Stimulated activated CD4-positive, alpha-beta T cell treated with anti-CD3 and anti-CD28 coated beads, Interleukin-1b, Interleukin-23, amount 100 ng/mL, for 24 hours (primary cell): ENCODE measurements around the gene LCN12.
"Not testable (repeated sequence)": the region's sequence is repeated elsewhere in the genome, so short reads cannot be mapped to it uniquely, and the experiment has no call there.

Experiments
- DNase-seq, 4 experiments: peaks; one replicate each; pipeline ENCODE4 v3.0.0-alpha.2; 2020; ENCODE audit warnings: low read depth in 4 of 4, low spot score in 1 of 4

LCN12 gene

DNA sequence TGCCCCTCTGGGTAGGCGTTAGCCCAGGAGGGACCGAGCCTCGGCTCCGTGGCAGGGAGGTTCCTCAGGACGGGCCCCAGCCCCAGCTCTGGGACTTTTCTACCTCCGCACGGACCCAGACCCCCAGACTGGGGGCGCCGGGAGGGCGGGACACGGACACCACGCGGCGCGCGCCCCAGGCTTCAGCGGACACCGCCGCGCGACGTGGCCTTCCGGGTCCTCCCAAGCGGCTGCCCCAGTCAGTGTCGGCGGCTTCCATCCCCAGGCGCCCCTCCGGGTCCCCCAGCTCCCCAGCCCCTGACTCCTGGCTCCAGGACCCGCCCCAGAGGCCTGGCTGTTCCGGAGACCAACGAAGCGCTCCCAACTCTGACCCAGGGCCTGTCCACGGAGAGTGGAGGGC is 33.8 kb downstream of the LCN12 start:
- no peak for DNase-seq

DNA sequence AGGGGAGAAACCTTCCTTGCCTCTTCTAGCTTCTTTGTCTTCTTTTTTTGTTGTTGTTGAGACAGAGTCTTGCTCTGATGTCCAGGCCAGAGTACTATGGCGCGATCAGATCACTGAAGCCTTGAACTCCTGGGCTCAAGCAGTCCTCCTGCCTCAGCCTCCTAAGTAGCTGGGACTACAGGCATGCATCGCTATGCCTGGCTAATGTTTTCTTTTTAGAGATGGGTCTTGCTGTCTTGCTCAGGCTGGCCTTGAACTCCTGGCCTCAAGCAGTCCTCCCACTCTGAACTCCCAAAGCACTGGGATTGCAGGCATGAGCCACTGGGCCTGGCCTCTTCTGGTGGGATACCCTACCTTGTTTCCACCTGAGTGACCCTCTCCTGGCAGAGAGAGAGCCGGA is 36.8 kb downstream of the LCN12 start:
- no peak for DNase-seq

DNA sequence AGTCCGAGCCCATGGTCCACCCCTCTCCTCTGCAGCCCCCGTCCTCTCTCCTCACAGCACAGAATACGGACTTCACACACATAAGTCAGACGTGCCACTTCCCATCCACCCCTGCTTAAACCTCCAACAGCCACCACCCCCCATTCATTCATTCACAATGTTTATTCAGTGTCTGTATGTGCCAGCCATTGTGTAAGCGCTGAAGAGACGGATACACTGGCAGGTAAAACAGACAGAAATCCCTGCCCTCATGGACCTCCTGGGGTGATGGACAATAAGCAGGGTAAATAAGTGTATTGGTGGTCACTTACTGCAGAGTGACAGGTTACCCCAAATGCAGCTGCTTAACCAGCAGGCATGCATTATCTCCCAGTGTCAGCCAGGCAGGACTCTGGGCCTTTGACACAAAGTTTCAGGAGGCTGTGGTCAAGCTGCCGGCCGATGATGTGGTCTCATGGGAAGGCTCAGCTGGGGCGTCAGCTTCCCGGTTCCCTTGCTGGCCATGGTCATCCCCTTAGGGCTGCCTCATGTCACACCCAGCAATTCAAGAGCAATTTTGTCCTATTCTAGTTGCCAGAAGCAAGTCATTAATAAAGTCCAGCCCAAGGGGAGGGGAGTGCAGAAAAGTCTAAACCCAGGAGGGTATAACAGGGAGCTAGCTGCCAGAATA is 38.3 kb downstream of the LCN12 start:
- no peak for DNase-seq

DNA sequence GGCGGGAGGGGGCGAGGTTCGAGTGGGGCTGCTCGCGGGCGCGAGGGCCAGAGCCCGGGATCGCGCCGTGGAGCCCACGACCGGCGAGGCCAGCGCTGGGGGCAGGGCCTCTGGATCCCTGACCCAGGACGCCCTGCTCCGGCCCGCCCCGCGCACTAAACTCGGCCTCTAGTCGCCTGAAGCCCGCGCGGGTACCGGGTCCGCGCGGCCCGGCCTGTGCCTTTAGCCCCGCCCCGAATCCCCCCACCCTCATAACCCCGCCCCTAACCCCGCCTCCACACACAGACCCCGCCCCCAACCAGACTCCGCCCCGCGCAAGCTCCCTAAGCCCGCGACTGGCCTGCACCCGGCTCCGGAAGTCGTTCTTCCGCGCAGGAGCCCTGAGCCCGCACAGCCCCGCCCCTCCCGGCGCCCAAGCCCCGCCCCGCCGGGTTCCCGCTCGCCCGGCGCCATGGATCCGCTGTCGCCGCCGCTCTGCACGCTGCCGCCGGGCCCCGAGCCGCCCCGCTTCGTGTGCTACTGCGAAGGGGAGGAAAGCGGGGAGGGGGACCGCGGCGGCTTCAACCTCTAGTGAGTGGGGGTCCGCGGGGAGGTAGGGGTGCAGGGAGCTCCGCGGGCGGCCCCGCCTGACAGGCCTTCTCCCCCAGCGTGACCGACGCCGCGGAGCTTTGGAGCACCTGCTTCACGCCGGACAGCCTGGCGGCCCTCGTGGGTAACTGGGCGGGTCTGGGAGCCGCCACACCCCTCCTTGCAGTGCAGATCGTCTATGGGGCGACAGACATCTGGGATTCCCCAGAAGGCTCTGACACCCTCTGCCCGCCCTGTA is 40.1 kb downstream of the LCN12 start, which contains the start of gene PAXX:
Gene PAXX, plus strand, starts transcription at position 430 of the 826 bp plus-strand sequence. Its CDS starts 22 bp downstream, at position 452.
- DNase-seq: peak; percentile 91 to 96 (median 94)

DNA sequence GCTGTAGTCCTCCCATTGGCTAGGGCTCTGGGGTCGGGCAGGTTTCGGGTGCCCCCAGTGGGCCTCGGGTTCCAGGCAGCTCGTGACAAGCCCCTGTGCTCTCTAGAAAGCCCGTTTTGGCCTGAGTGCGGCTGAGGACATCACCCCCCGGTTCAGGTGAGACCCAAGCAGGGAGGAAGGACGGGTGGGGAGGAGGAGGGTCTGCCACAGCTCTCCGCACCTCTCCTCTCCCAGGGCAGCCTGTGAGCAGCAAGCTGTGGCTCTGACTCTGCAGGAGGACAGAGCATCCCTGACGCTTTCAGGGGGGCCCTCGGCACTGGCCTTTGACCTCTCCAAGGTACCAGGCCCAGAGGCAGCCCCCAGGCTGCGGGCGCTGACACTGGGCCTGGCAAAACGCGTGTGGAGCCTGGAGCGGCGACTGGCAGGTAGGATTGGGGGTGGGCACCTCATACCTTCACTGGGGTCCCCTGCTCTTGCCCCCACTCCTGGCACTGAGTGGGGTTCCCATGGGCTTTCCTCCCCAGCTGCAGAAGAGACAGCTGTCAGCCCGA is 40.8 kb downstream of the LCN12 start:
- no peak for DNase-seq

DNA sequence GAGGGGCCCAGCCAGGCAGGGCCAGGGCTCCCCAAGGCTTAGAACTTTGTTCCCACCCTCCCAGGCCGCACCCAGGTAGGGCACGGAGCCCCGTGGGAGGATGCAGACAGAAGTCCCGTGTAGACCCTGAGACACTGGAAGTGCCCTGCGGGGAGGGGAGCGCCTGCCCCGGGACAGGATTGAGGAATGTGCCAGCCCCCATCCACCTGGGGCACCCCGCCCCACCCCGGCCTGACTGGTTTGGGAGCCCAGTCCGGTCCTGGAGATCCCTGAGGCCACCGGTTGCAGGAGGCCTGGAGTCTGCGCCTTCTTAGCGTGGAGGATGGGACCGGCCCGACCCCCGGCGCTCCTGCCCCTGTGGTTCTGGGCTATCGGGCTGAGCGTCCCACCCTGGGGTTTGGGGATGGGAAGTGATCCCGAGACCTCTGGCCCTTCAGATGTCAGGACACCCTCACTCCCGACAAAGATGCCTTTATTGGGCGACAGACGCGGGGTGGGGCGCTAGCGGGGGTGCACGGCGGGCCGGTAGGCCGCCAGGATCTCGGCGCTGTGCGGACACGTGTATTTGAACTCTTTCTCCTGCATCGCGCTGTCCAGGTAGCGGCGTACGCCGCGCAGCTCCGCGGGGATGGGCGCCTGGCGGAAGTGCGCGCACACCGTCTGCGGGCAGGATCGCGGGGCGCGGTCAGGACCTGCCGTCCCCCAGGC is 42.3 kb downstream of the LCN12 start:
- DNase-seq: no peak

DNA sequence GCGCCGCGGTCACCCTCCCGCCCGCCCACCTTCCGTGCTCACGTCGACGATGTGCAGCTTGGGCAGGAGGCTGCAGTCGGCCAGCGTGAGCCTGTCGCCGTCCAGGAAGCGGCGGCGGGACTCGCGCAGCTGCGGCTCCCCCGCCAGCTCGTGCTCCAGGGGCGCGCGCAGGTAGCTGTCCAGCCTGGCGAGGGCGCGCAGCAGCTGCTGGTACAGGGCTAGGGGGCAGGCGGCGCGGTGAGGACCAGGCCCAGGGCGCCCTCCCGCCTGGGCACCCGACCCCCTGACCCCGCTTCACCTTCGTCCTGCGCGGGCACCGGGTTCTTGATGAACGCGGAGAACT is 42.8 kb downstream of the LCN12 start:
- no peak for DNase-seq

DNA sequence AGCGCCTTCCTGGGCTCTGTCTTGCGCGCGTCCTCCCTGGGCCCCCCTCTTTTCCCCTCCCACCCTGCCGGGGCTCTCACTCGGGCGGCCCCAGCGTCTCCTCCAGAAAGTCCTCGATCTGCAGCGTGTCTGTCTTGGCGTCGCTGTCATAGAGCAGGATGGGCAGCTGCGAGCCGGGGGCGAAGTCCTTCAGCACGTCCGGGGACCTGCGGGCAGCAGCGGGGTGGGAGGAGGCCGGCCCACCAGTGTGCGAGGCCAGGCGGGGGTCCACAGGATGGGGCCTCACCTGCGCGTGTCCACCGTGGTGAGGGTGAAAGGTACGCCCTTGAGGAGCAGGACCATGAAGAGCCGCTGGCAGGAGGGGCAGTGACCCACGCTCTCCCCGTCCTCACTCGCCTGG is 43.3 kb downstream of the LCN12 start:
- no peak for DNase-seq

DNA sequence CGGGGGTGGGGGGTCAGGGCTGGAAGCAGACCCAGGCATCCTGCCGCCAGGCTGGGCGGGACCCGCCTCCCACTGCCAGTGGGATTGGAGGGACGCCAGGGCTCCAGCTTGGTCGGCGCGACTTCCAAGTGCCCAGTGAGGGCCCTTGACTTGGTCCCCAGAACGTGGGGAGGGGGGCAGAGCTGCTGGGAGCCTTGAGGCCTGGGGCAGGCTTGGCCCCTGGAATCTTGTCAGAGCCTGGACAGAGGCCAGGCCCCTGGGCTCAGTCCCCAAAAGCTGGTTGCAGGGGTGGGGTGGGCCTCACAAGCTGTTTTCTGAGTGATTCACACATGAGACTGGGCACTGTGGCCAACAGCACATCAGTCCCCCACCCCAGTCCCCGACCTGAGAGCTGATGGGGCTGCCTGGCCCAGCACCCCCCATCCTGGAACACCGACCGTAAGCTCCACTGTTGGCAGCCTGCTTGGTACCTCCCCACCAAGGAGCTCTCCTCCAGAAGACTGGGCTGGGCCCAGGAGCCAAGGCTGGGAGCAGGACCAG is 43.8 kb downstream of the LCN12 start:
- no peak for DNase-seq

DNA sequence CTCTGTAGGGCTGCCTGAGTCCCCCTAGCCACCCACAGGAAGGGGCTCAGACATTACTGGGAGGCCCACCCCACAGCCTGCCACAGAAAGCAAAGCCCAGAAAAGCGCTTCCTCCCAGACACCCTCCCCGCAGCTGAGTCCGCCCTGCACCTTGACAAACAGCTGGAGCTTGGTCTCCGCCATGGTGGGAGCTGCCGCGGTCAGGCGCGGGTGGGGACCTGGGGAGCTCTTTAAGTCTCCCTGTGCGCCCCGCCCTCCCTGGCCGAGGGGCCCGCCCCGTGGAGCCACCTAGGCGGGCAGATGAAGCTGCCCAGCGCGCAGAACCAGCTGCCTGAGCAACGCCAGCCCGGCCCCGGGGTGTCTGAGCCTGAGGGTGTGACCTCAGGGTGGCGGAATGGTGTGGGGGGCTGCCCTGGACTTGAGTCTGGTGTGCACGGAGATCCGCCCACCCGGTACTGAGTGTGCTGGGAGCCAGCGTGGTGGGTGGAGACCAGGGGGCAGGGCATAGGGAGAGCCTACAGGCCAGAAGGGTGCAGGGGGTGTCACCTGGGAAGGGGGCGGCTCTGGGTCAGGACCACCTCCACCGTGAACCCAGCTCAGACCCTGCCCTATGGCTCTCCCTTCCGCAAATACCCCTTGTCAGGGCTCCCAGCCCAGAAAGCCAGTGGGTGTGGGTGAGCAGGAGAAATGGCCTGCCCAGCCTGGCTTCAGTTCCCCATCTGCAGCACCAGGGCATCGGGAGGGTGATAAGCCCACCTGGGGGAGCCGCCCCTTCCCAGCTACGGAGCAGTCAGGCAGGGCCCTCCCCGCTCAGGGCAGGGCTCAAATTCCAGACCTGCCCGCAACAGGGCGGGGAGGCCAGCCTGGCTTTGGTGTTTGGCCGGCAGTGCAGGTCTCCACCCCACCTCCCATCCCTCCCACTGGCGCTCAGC is 44.6 kb downstream of the LCN12 start, which contains the start of gene CLIC3:
Gene CLIC3, minus strand, starts transcription at position 208 of the 932 bp plus-strand sequence. Its CDS starts 25 bp downstream, at position 183.
- DNase-seq: no peak

DNA sequence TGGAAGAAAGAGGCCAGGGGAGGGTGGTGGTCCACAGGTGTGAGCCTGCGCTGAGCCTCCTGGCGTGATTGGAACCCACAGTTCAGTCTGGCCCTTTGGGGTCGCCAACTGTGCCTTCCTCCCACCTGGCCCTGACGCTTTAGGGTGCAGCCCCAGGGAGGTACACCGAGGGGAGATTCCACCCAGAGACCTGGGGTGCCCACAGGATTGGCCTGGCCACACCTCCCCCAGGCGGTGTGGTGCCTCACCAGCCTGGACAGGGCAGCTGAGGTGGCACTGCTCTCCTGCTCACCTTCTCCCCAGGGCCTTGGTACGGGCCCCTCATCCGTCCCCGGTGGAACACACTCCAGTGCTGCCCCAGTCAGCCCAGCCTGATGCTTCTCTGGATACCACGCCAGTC is 45.3 kb downstream of the LCN12 start:
- DNase-seq: no peak

DNA sequence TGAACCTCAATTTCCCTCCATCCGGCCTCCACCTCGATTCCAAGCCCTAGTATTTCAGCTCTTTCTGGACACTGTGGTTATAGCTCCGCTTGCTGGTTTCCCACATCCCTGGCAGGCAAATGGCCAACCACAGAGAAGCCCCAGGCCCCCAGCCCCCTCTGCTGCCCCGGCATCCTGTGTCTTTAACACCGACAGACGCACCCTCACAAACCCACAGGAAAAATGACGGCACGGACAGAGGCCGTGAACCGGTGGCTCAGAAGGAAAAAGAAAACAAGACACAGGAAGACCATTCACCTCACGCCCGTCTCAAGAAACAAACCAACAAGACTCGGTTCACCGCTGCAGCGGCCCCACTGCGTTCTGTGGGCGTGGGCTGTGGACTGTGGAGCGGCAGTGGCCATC is 45.8 kb downstream of the LCN12 start:
- DNase-seq: no peak

DNA sequence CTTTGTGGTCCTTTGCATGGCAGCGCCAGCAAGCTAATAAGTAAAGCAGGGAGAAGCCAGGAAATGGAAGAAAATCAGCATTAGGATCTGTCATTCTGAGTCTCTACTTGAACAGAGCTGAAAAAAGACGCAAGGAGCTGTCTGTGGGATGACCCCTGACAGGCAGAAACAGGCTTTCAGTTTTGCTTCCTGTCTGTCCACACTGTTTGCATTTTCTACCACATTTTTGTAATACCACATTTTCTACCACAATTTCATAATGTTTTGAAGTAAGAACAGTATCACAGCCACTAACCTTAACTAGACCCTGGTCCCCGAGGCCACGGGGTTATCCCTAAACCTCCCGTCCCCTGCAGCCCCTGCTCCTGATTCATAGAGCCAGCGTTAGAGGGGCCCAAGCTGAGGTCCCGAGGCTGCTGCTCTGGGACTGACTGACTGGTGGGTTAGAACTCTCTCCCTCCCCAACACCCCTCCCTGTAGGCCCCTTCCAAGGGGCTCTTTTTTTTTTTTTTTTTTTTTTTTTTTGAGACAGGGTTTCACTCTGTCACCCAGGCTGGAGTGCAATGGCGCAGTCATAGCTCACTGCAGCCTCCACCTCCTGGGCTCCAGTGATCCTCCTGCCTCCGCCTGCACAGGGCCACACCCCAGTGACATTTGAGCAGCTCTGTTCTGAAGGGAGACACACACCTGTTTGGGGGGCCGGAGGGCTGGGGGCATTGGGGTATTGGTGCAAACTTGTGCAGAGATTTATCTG is 48.3 kb downstream of the LCN12 start:
- DNase-seq: no peak

DNA sequence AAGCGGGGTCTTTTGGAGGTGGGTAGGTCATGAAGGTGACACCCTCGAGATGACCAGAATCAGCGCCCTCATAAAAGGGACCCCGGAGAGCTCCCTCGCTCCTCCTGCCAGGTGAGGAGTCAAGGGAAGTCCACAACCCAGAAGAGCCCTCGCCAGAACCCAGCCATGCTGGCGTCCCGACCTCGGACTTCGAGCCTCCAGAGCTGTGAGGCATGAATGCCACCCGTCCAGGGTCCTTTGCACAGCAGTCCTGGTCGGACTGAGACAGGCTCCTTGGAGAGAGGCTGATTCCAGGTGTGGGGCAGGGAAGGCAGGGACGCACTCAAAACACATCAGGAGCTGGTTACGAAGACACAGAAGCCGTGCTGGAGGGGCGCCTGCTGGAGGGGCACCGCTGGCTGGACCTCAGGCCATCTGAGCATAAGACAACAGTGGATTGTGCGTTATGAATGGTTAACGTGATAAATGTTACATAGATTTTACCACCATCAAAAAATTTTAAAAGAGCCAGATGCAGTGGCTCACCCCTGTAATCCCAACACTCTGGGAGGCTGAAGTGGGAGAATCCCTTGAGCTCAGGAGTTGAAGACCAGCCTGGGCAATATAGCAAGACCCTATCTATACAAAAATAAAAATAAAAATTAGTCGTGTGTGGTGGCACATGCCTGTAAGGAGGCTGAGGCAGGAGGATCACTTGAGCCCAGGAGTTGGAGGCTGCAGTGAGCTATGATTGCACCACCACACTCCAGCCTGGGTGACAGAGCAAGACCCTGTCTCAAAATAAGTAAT is 50.0 kb downstream of the LCN12 start:
- no peak for DNase-seq

DNA sequence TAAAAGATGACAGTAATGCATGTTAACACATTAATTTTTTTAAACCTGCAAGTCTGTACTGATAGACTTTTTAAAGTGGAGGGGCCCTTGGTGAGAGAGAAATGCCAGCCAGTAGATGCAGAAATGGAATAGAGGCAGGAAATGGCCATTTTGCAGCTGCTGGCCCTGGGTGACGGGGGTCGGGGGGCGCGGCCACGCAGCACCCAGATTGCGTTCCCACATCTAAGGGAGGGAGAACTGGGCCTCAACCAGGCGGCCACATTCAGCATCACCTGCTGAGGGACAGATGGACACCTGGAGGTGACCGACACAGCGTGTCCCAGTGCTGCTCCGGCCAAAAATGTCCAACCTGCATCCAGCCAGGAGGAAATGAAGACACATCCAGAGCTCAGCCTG is 50.6 kb downstream of the LCN12 start:
- no peak for DNase-seq

DNA sequence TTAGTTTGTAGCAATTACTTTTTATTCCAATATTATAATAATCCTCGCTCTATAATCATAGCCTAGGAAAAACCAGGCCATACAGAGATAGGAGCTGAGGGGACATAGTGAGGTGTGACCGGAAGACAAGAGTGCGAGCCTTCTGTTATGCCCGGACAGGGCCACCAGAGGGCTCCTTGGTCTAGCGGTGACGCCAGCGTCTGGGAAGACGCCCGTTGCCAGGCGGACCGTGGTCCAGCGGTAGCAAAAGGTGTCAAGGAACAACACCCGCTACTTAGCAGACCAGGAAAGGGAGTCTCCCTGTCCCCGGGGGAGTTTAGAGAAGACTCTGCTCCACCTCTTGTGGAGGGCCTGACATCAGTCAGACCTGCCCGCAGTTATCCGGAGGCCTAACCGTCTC is 52.2 kb downstream of the LCN12 start:
- not testable (repeated sequence) for DNase-seq
